Neural cell (in vitro differentiated cells): ENCODE results near the gene ZNF287. TPM values are rescaled to one million over a fixed set of nuclear protein-coding genes. Genes with fewer than 3 reads are reported as not detected.

Experiments used
- H2AFZ ChIP-seq: fragments of 200-600, 300-800 bp; sonication (generic), shearing (Covaris generic); 2 replicates; pipeline ENCODE4 v1.6.0; 2014; ENCODE audit warnings: low read depth, mild to moderate bottlenecking, antibody characterized with exemption, low read length, moderate library complexity
- H3F3A ChIP-seq: fragments of 200-600 bp; shearing (Covaris generic); 2 replicates; pipeline ENCODE4 v1.6.1; 2016; ENCODE audit warnings: mild to moderate bottlenecking, moderate library complexity, mixed read lengths, antibody characterized with exemption, low read length; ENCODE audit not compliant: insufficient read depth, poor library complexity, severe bottlenecking
- H3K27ac ChIP-seq: fragments of 200-600, 300-800 bp; sonication (generic), shearing (Covaris generic); 2 replicates; pipeline ENCODE4 v1.5.1; 2014; ENCODE audit warnings: mild to moderate bottlenecking, low read length, moderate library complexity
- H3K27me3 ChIP-seq: fragments of 300-800, 200-600 bp; sonication (generic), shearing (Covaris generic); 2 replicates; pipeline ENCODE4 v1.6.0; 2014; ENCODE audit warnings: mild to moderate bottlenecking, low read depth, low read length, moderate library complexity; ENCODE audit not compliant: insufficient read depth
- H3K36me3 ChIP-seq: fragments of 300-800, 200-600 bp; sonication (generic), shearing (Covaris generic); 2 replicates; pipeline ENCODE4 v1.5.1; 2014; ENCODE audit warnings: mild to moderate bottlenecking, antibody characterized with exemption, low read length, moderate library complexity; ENCODE audit not compliant: insufficient read depth
- H3K4me2 ChIP-seq: fragments of 300-800, 200-600 bp; sonication (generic), shearing (Covaris generic); 2 replicates; pipeline ENCODE4 v1.6.0; 2014; ENCODE audit warnings: mild to moderate bottlenecking, low read length
- H3K4me3 ChIP-seq: fragments of 300-800, 200-600 bp; sonication (generic), shearing (Covaris generic); 2 replicates; pipeline ENCODE4 v1.5.1; 2014; ENCODE audit warnings: mild to moderate bottlenecking, low read length, moderate library complexity
- H3K79me2 ChIP-seq: fragments of 200-600 bp; shearing (Covaris generic); replicated peaks from 2 replicates; pipeline ENCODE4 v1.6.0; 2014; ENCODE audit warnings: mild to moderate bottlenecking, low read length, moderate library complexity; ENCODE audit not compliant: insufficient read depth
- H3K9ac ChIP-seq: fragments of 300-800, 200-600 bp; sonication (generic), shearing (Covaris generic); 2 replicates; pipeline ENCODE4 v1.6.1; 2016; ENCODE audit warnings: mild to moderate bottlenecking, low read length, mixed read lengths
- H3K9me2 ChIP-seq: fragments of 200-600 bp; shearing (Covaris generic); 2 replicates; pipeline ENCODE4 v1.6.1; 2016; ENCODE audit warnings: mild to moderate bottlenecking, low read length, mixed read lengths; ENCODE audit not compliant: insufficient read depth
- H3K9me3 ChIP-seq: fragments of 200-600, 300-800 bp; sonication (generic), shearing (Covaris generic); 2 replicates; pipeline ENCODE4 v1.6.1; 2016; ENCODE audit warnings: mild to moderate bottlenecking, mixed run types, low read length, moderate library complexity, mixed read lengths
- H4K20me1 ChIP-seq: fragments of 200-600 bp; shearing (Covaris generic); 2 replicates; pipeline ENCODE4 v1.6.1; 2016; ENCODE audit warnings: mild to moderate bottlenecking, mixed run types; ENCODE audit not compliant: insufficient read depth
- EP300 ChIP-seq: fragments of 450-650 bp; conservative IDR thresholded peaks from 2 replicates; pipeline ENCODE4 v1.6.1; 2014; ENCODE audit warnings: antibody characterized with exemption, mild to moderate bottlenecking, moderate library complexity; ENCODE audit not compliant: poor library complexity, severe bottlenecking
- EZH2 ChIP-seq: fragments of 200-600, 300-800 bp; shearing (Covaris generic), sonication (generic); IDR thresholded peaks from 2 replicates; pipeline ENCODE4 v1.6.1; 2014; ENCODE audit warnings: antibody characterized with exemption, low read length, borderline replicate concordance, mild to moderate bottlenecking; ENCODE audit not compliant: insufficient read depth, poor library complexity, severe bottlenecking
- MXI1 ChIP-seq: fragments of 450-650 bp; conservative IDR thresholded peaks from 2 replicates; pipeline ENCODE4 v1.6.1; 2014; ENCODE audit warnings: antibody characterized with exemption, mild to moderate bottlenecking; ENCODE audit not compliant: poor library complexity, severe bottlenecking
- POLR2AphosphoS5 ChIP-seq: IDR thresholded peaks from 2 replicates; pipeline ENCODE4 v1.6.1; 2012
- RAD21 ChIP-seq: fragments of 450-650 bp; conservative IDR thresholded peaks from 2 replicates; pipeline ENCODE4 v1.6.1; 2014; ENCODE audit warnings: antibody characterized with exemption, mild to moderate bottlenecking, moderate library complexity
- REST ChIP-seq: IDR thresholded peaks from 2 replicates; pipeline ENCODE4 v1.6.1; 2012; ENCODE audit warnings: borderline replicate concordance
- SMC3 ChIP-seq: fragments of 450-650 bp; conservative IDR thresholded peaks from 2 replicates; pipeline ENCODE4 v1.6.1; 2014; ENCODE audit warnings: antibody characterized with exemption, mild to moderate bottlenecking, moderate library complexity; ENCODE audit not compliant: poor library complexity
- TAF1 ChIP-seq: IDR thresholded peaks from 2 replicates; pipeline ENCODE4 v1.6.1; 2012; ENCODE audit warnings: low read depth
- polyA plus RNA-seq: library from polyadenylated mRNA; depleted of rRNA; stranded (reverse); fragments of >200 nt; gene quantifications from 2 replicates; pipeline ENCODE4 v1.2.3, GENCODE V29; 2014
- TF ChIP-seq, protein P1 (sequence below): fragments of 450-650 bp; IDR thresholded peaks from 2 replicates; pipeline ENCODE4 v1.5.1; 2014; ENCODE audit warnings: antibody characterized with exemption, mild to moderate bottlenecking, moderate library complexity; ENCODE audit not compliant: poor library complexity, severe bottlenecking

ZNF287 gene
- polyA plus RNA-seq, 1 donor from 2014 or later, result 12.6 TPM

- Histone ChIP-seq H3K36me3 (no peaks in the 10 kb centered on the region), H2AFZ (no peak overlapping the region), H4K20me1 (no peaks in the 10 kb centered on the region), H3K9me3 (no peaks in the 10 kb centered on the region), H3K79me2 (no peaks in the 10 kb centered on the region), H3K4me2 (no peak overlapping the region), H3K9ac (no peak overlapping the region), H3K9me2 (no peaks in the 10 kb centered on the region), H3K27ac (no peak overlapping the region), H3K27me3 (no peaks in the 10 kb centered on the region), H3K4me3 (no peak overlapping the region), H3F3A (no peaks in the 10 kb centered on the region)
- TF ChIP-seq REST (no peak), SMC3 (no peak), EP300 (no peak), TAF1 (no peak), MXI1 (no peak), EZH2 (no peak), POLR2AphosphoS5 (no peak), RAD21 (no peak)
- TF ChIP-seq, protein P1, sequence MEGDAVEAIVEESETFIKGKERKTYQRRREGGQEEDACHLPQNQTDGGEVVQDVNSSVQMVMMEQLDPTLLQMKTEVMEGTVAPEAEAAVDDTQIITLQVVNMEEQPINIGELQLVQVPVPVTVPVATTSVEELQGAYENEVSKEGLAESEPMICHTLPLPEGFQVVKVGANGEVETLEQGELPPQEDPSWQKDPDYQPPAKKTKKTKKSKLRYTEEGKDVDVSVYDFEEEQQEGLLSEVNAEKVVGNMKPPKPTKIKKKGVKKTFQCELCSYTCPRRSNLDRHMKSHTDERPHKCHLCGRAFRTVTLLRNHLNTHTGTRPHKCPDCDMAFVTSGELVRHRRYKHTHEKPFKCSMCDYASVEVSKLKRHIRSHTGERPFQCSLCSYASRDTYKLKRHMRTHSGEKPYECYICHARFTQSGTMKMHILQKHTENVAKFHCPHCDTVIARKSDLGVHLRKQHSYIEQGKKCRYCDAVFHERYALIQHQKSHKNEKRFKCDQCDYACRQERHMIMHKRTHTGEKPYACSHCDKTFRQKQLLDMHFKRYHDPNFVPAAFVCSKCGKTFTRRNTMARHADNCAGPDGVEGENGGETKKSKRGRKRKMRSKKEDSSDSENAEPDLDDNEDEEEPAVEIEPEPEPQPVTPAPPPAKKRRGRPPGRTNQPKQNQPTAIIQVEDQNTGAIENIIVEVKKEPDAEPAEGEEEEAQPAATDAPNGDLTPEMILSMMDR, result no peak
These were observed 30.5 kb upstream of the ZNF287 start for GRCh38 chr17:16599537-16599936.

DNA sequence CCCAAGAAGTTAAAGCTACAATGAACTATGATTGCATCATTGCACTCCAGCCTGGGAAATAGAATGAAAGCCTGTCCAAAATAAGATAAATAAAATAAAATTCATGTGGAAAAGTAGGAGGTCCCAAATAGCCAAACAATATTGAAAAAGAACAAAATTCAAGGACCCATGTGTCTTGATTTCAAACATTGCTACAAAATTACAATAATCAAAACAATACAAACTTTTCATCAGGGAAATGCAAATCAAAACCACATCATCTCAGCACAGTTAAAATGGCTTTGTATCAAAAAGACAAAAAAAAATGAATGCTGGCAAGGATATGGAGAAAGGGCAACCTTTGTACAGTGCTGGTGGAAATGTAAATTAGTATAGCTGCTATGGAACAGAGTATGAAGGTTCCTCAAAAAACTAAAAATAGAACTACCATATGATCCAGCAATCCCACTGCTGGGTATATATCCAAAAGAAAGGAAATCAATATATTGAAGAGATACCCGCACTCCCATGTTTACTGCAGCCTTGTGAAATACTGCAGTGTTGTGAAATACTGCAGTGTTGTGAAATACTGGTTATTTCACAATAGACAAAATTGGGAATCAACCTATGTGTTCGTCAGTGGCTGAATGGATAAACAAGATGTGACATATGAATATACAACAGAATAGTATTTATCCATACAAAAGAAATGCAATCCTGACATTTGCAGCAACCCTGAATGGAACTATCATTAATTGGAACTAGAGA, 24.5 kb upstream of the ZNF287 start:
- H3K27ac ChIP-seq, result no peak overlapping the region
- no peak overlapping the region for H3K4me3 ChIP-seq
- TF ChIP-seq TAF1 (no peak), RAD21 (no peak), EZH2 (no peak), SMC3 (no peak), REST (no peak), MXI1 (no peak), EP300 (no peak), POLR2AphosphoS5 (no peak)
- TF ChIP-seq, protein P1, result no peak
- H3K9me3 ChIP-seq, result no peaks in the 10 kb centered on the region
- H3K36me3 ChIP-seq, result no peaks in the 10 kb centered on the region
- H3K9ac ChIP-seq, result no peak overlapping the region
- H3K4me2 ChIP-seq, result no peak overlapping the region
- H2AFZ ChIP-seq, result no peak overlapping the region
- no peaks in the 10 kb centered on the region for H3F3A ChIP-seq
- H4K20me1 ChIP-seq, result no peaks in the 10 kb centered on the region
- H3K9me2 ChIP-seq, result no peaks in the 10 kb centered on the region
- H3K79me2 ChIP-seq, result no peaks in the 10 kb centered on the region
- H3K27me3 ChIP-seq, result no peaks in the 10 kb centered on the region
